Sigmoid colon (tissue), 3 donors: ENCODE measurements around the gene IFNA6.

Source experiments
- POLR2A ChIP-seq, 2 donors: fragments of 450-650 bp; IDR thresholded peaks; one replicate each; pipeline ENCODE4 v1.6.1; 2016; ENCODE audit warnings: antibody characterized with exemption in 2 of 2, mild to moderate bottlenecking in 2 of 2, moderate library complexity in 2 of 2
- TF ChIP-seq, protein P1 (sequence below), 4 experiments: fragments of 450-650 bp in 3 of 4; fragments of 200-600 bp in 1 of 4; IDR thresholded peaks; one replicate each; pipeline ENCODE4 v1.5.1; 2016 to 2019; ENCODE audit warnings: antibody characterized with exemption in 4 of 4, mild to moderate bottlenecking in 3 of 4, moderate library complexity in 2 of 4

DNA sequence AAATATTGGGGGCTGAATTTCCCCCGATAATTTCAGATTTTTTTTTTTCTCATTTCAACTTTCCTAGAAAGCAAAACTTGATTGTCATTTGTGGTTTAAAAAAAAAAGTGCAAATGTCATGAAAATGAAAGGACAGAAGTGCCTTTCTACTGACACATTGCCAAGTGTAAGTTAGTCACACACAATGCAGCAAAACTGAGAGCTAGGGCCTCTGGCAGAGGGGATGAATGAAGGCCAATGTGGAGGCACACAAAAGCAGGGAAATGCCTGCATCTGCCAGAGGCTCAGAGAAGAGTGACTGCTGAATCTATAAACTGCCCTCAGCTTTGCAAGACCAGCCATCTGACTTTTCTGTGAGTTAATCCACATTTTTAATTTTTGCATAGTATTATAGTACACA lies 38.8 kb downstream of the IFNA6 start:
- TF ChIP-seq, protein P1, sequence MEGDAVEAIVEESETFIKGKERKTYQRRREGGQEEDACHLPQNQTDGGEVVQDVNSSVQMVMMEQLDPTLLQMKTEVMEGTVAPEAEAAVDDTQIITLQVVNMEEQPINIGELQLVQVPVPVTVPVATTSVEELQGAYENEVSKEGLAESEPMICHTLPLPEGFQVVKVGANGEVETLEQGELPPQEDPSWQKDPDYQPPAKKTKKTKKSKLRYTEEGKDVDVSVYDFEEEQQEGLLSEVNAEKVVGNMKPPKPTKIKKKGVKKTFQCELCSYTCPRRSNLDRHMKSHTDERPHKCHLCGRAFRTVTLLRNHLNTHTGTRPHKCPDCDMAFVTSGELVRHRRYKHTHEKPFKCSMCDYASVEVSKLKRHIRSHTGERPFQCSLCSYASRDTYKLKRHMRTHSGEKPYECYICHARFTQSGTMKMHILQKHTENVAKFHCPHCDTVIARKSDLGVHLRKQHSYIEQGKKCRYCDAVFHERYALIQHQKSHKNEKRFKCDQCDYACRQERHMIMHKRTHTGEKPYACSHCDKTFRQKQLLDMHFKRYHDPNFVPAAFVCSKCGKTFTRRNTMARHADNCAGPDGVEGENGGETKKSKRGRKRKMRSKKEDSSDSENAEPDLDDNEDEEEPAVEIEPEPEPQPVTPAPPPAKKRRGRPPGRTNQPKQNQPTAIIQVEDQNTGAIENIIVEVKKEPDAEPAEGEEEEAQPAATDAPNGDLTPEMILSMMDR (IDR thresholded peaks at IDR 0.05) = no peak
- TF ChIP-seq POLR2A (IDR thresholded peaks at IDR 0.05) = no peak
